ENCODE measurements around the gene NUP214. TPM values are rescaled to one million over a fixed set of nuclear protein-coding genes. Genes with fewer than 3 reads are reported as not detected.

The NUP214 gene
- 9.4 and 11.9 TPM in 2 replicates for total RNA-seq (2014; rRNA removed; shearing (Covaris generic))

DNA sequence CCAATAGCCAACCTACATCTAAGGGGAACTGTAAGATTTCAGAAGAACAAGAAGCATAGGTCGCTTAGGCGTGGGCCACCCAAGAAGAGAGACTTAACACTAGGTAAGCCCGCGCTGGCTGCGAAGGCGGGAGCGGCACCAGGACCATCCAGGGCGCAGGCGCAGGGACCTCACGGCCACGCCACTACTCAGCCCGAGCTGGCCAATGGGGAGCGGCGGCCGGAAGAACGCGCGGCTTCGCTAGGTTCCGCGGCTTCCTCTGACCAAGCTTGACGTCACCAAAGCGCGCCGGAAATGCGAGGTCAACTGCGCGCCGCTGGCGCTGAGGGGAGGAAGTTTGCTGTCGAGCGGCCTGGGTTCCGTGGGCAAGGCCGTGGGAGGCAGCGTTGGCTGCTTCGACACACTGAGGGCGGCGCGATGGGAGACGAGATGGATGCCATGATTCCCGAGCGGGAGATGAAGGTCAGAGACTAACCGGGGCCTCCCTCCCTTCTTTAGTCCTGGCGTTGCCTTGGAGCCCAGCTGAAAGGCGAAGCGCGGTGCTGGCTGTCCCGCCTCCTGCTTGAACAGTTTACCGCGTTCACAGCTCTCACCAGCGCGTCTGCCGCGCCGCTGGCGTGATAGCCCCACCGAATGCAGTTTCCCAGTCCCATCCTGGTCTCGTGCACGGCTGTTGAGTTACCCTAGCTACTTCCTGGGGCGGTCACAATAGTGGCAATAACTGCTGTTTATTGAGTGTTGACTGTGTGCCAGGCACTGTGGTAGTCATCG is at the start of gene NUP214:
Gene NUP214, plus strand, starts transcription at position 299 of the 771 bp plus-strand sequence. Its CDS starts 119 bp downstream, at position 418.
- in situ Hi-C loops (cut with HindIII; ENCODE audit: low sequenced_read_pairs), result no loop called here
- peak; percentile 97 for DNase-seq (ENCODE audit: low spot score)

DNA sequence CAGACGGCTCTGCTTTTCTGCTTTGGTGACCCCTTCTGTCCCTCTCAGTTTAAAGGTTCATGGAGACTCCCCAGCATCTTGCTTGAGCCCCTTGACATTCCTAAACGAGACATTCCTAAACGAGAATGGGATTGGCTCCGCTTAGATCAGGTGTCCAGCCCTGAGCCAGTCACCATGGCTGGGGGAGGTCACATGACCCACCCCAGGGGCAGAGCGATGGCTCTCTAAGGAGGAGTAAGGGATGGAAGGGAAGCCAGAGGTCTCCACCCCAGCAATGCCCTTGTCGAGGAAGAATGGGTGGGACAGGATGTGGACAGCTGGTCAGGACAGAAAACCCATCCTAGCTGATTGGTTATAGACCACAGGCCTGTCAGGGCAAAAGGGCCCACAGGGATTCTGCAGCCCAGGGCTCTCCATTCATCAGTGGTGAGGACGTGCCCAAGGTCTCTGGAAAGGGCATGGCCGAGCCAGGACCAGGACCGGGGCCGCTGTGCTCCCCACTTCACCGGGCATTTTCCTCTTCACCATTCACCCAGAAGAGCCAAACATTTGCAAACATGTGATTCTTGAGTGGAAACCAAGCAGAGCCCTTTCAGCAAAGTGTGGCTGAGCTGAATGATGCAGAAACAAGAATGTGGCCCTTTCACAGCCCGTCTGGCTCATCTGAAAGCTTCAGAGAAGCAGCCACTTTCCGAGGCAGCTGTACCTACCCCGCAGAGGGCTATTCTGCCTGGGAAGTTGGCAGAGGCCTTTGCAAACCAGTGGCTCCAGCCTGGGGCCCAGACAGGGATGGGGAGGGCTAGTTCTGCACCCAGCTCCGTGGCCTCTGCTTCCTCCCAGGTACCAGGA is 48.8 kb upstream of the NUP214 start:
- no peak for DNase-seq (ENCODE audit: low spot score)
- in situ Hi-C loops (cut with HindIII; ENCODE audit: low sequenced_read_pairs), result no loop called here

DNA sequence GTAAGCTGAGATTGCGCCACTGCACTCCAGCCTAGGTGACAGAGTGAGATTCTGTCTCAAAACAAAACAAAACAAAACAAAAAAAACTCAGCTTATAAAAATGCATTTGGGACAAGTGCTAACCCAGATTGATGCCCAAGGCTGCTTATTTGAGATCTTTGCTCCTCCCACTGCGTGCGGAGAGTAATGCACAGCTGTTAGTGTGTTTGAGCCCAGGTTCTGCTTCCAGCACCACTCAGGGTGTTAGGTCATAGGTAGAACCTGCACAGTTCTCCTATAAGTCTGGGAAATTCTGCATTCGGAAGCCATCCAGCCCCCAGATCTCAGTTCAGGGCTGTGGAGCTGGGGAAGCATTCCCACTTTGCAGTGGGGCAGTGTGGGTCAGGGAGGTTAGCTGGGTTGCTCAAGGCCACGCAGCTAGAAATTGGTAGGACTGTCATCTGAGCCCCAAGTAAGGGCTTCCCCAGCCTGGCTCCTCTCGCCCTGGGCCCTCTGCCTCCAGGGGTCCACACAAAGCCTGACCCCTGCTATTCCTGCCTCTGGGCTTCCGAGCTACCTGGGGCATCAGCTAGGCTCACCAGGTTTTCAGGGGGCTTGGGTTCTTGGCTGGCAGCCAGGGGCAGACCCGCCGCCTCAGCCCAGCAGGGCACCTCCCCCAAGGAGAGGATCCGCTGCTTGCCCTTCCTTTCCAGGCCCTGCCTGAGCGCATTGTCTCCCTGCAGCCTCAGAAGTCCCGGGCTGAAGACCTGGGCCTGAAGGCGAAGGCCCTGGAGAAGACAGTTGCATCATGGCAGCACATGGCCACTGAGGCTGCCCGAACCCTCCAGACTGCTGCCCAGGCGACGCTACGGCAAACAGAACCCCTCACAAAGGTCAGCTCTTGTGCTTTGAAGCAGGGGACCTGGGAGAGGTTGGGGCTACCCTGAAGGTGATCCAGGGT is 46.7 kb upstream of the NUP214 start:
- in situ Hi-C loops (cut with HindIII; ENCODE audit: low sequenced_read_pairs), result no loop called here
- no peak for DNase-seq (ENCODE audit: low spot score)

DNA sequence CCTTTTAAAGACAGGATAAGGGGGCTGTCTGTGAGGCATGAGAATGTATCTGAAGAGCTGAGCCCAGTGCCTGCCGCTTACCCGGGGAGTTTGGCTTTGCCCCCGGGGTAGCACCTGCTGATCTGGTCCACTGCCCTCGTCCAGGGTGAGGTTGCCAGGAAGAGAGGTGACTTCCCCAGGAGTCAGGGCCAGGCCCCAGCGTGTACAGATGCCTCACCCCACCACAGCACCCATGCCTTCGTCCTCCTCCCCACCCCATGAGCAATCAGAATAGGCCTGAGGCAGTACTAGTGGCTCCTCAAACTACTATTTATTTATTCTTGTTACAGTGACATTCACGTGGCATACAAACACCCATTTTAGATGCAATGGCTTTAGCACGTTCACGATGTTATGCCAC is 44.8 kb upstream of the NUP214 start:
- DNase-seq (ENCODE audit: low spot score), result no peak
- in situ Hi-C loops (cut with HindIII; ENCODE audit: low sequenced_read_pairs), result no loop called here

DNA sequence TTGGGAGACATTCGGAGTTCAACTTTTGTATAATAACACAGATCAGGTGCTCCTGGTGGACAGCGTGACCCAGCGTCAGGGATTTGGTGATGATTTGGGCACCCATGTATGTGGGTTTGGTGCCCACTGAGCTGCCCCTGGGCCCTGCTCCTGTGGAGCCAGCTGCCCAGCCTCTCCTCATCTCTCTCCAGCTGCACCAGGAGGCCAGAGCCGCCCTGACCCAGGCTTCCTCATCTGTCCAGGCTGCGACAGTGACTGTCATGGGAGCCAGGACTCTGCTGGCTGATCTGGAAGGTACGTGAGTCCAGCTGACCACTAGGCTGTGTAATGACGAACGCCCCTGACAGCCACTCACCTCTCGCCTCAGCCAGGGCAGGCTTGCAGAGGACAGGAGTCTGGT is 43.5 kb upstream of the NUP214 start:
- in situ Hi-C loops (cut with HindIII; ENCODE audit: low sequenced_read_pairs), result no loop called here
- DNase-seq (ENCODE audit: low spot score), result no peak

DNA sequence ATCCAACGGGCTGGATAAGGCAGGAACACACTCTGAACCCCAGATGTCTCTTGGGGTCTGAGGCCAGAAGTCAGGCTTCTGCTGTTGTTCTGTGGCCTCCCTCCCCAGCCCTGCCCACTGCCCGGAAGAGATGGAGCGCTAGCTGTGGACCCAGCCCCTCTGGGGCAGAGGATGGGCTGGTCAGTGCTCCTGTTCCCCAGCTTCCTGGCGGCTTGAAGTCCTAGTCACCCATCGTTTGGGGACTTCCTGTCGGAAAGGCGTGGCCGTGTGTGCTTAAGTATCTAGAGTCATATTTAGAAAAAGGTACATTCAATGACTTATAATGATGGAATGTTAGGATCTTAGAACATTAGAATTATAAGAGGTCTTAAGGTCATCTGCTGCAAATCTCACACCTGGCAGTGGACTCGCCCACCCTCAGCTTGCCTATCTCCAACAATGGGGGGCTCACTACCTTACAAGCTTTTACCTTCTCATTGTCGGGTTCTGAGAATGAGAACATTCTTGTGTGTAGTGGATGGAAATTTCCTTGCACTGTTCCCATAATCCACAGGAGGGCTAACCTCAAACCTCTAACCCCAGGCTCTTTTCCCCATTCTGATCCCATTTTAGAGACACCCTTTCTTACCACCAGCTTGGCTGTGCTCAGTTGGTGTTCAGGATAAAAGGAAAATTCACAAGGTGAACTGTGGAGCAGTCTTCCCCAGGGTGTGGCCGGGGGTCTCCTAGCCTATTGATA is 42.4 kb upstream of the NUP214 start:
- in situ Hi-C loops (cut with HindIII; ENCODE audit: low sequenced_read_pairs), result no loop called here
- DNase-seq (ENCODE audit: low spot score), result no peak

DNA sequence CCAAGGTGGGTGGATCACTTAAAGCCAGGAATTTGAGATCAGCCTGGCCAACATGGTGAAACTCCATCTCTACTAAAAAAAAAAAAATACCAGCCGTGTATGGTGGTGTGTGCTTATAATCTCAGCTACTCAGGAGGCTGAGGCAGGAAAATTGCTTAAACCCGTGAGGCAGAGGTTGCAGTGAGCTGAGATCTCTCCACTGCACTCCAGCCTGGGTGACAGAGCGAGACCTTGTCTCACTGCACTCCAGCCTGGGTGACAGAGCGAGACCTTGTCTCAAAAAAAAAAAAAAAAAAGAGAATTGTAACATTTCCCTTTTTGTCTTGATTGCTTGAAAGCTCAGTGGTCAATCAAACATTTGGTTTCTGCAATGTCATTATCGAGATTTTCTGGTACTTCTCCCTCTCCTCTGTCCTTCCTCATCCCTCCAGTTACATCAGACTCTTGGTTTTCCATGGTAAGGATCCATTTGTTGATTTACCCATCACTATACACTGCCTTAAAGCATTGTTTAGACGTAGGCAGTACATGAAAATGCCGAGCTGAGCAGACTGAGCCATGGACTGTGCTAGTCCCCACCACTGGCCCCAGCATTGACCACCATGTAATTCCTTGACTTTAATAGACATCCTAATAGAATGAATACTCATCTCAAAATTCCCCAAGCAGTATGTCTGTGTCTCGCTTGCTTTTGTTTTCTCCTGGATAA is 40.6 kb upstream of the NUP214 start:
- in situ Hi-C loops (cut with HindIII; ENCODE audit: low sequenced_read_pairs), result no loop called here
- no peak for DNase-seq (ENCODE audit: low spot score)

DNA sequence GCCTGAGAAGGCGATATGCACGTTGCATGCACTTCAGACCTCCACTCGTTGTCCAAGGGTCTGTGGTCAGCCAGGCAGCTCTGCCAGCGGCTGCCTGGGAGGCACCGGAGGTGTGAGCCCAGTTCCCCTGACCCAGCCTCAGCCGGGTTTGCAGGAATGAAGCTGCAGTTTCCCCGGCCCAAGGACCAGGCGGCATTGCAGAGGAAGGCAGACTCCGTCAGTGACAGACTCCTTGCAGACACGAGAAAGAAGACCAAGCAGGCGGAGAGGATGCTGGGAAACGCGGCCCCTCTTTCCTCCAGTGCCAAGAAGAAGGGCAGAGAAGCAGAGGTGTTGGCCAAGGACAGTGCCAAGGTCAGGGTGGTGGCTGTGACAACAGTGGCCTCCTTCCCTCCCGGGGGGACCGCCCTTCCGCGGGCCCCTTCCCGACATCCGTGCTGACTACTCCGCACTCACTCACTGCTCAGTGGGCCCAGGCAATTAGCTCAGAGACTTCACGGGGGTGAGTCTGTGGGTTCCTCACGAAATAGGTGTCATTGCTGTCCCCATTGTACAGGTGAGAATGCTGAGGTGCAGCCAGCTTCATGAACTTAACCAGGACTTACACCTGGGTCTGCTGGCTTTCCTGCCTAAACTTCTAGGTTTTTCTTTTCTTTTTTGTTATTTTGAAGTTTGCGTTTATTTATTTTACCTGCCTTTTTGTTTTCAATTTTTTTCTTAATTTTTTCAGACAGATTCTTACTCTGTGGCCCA is 39.8 kb upstream of the NUP214 start:
- in situ Hi-C loops (cut with HindIII; ENCODE audit: low sequenced_read_pairs), result no loop called here
- no peak for DNase-seq (ENCODE audit: low spot score)

DNA sequence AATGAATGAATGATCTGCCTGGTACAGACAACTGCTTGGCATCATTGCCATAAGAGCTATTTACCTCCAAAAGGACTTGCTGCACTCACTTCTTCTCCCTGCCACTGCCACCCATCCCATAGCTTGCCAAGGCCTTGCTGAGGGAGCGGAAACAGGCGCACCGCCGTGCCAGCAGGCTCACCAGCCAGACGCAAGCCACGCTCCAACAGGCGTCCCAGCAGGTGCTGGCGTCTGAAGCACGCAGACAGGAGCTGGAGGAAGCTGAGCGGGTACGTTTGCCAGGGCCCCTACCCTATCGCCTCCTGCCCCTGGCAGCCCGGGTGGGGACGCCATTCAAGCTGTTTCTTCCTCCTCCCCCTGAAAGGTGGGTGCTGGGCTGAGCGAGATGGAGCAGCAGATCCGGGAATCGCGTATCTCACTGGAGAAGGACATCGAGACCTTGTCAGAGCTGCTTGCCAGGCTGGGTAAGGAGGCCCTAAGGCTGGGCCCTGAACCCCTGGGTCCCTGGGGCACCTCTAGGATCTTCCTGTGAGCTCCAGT is 38.0 kb upstream of the NUP214 start:
- DNase-seq (ENCODE audit: low spot score), result peak; percentile 27
- in situ Hi-C loops (cut with HindIII; ENCODE audit: low sequenced_read_pairs), result no loop called here

DNA sequence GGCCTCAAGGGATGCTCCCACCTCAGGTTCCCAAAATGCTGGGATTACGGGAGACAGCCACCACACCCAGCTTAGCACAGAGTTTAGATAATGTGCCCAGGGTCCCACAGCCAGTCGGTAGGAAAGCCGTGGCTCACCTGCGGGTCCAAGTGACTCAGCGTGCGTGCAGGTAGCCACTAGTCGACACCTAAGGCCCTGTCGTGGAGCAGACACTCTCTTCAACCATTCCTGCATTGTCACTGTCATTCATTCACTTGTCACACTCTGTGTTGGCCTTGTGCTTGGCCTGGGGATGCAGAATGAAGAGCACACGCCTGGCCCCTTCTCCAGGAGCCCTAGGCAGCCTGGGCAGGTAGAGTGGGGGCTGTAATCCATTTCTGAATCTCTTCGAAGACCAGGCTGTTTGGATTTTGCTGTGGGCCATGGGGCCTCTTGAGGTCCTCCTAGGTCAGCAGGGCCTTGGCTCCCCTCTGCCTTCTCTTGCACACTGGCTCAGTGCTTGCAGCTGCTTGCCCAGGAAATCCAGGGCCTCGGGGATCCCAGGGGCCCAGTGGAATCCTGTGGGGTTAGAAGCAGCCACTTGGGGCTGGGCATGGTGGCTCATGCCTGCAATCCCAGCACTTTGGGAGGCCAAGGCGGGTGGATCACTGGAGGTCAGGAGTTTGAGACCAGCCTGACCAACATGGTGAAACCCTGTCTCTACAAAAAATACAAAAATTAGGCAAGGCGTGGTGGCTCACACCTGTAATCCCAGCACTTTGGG is 35.2 kb upstream of the NUP214 start:
- DNase-seq (ENCODE audit: low spot score), result no peak
- in situ Hi-C loops (cut with HindIII; ENCODE audit: low sequenced_read_pairs), result no loop called here

DNA sequence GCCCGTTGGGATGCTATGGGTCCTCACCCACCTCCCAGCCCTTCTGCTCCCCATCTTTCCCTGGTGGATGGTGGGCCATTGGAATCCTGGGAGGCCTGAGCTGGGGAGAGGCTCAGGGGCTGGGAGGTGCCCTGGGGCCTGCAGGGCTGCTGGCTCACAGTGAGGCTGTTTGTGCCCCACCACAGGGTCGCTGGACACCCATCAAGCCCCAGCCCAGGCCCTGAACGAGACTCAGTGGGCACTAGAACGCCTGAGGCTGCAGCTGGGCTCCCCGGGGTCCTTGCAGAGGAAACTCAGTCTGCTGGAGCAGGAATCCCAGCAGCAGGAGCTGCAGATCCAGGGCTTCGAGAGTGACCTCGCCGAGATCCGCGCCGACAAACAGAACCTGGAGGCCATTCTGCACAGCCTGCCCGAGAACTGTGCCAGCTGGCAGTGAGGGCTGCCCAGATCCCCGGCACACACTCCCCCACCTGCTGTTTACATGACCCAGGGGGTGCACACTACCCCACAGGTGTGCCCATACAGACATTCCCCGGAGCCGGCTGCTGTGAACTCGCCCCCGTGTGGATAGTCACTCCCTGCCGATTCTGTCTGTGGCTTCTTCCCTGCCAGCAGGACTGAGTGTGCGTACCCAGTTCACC is 33.9 kb upstream of the NUP214 start:
- no peak for DNase-seq (ENCODE audit: low spot score)
- in situ Hi-C loops (cut with HindIII; ENCODE audit: low sequenced_read_pairs), result no loop called here

DNA sequence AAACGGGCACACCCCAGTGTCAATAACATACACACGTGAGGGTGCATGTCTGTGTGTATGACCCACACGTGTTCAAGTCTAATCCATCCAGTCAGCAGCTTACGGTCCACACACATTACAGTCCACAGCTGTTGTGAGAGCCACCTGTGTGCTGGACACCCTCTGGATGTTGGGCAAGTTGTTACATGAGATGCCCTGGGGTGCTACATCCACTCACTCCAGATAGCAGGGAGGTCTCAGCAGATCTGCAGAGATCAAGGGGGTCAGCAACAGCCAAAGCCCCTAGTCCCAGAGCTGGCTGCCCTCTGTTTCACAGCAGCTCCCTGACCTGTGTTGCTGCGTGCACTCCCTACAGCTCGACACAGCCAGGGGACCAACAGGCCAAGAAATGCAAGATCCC is 33.4 kb upstream of the NUP214 start:
- in situ Hi-C loops (cut with HindIII; ENCODE audit: low sequenced_read_pairs), result no loop called here
- no peak for DNase-seq (ENCODE audit: low spot score)

DNA sequence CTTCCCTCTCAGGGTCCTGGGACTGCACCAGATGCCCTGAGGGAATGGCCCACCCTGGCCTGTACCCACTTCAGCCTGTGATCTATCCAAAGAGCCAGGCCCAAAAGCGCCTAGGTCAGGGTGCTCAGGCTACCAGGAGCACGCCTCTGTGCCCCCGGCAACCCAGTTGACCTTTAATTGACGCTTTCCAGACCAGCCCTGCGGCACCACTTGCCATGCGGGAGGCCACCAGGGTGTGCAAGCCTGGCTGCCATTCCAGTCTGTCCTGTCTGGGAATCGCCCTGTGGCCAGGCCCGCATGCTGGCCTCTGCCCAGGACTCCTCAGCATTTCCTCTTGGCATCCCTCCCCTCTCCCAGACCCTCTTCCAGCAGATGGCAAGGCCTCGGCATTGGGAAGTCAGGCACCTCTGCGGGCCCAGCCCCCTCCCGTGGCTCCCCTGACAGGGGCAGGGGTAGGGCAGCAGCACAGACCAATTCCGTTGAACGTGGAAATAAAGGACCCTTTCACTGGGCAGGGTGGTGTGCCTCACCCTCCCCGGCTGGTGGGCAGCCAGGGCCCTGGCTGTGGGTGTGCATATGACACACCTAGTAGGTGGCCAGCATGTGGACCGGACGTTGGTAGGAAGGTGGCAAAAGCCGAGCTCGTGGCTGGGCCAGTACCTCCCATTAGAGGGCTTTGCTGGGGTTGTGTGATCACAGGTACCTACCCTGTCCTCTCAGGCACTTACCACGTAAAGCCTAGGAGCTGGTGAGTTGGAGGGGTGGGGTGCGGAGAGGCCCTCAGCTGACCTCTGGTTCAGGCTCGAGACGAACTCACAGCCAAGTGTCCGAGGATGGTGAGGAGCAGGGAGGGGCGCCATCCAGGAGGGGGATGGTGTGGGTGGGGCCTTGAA is 32.6 kb upstream of the NUP214 start:
- no peak for DNase-seq (ENCODE audit: low spot score)
- in situ Hi-C loops (cut with HindIII; ENCODE audit: low sequenced_read_pairs), result no loop called here

DNA sequence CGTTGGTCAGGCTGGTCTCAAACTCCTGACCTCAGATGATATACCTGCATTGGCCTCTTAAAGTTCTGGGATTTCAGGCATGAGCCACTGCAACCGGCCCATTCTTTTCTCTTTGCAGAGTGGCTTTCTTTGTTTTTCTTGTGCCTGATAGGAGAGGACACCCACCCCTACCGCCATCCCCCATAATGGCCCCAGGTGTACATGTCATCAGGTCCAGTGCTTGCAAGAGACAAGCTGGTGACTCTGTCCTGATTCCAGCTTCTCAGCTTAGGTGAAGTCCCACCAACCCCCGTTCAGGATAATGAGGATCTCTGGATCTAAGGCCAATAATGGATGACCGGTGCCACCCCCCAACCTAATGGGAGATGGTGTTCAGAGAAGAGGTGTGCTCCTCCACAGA is 31.4 kb upstream of the NUP214 start:
- no peak for DNase-seq (ENCODE audit: low spot score)
- in situ Hi-C loops (cut with HindIII; ENCODE audit: low sequenced_read_pairs), result no loop called here

DNA sequence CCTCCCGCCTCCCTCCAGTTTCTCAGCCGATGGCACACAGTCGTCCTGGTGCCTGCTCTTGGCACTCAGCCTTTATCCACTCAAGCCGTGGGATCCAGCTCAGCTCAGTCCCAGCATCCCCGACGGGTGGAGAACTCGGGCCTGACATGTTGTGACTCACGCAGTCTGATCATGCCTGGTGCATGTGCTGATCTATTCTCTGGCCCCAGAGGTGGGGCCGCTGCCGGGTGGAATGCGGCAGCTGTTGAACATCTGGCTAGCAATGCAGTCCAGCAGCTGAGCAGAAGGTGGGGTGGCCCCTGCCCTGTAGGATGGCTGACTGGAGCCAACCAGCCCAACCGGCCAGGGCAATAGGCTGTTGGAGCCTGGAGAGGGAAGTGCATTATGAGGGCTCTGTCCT is 30.8 kb upstream of the NUP214 start:
- no peak for DNase-seq (ENCODE audit: low spot score)

More for the DNA sequence above, 30.8 kb upstream of the NUP214 start:
- in situ Hi-C loops (cut with HindIII; ENCODE audit: low sequenced_read_pairs), result no loop called here
